Endothelial cell of umbilical vein (primary cell): ENCODE data around the gene C5AR1. TPM values are rescaled to one million over a fixed set of nuclear protein-coding genes. Genes with fewer than 3 reads are reported as not detected.

Experiments used
- BruUV-seq: library from RNA; stranded (reverse); fragments of 400-500 nt; replicated peaks from 2 replicates; lab custom pipeline; 2021; lab: Mats Ljungman, UMichigan
- CTCF ChIA-PET: fragments of 300-600, 350-600 bp; sonication (Branson Sonifier 250); formaldehyde crosslinking; loops from one replicate; lab custom pipeline; 2021; ENCODE audit warnings: antibody characterized with exemption, inconsistent platforms; lab: Charles Lee
- POLR2A ChIA-PET: fragments of 300-600, 350-600 bp; sonication (Branson Sonifier 250); formaldehyde crosslinking; loops from one replicate; lab custom pipeline; 2021; ENCODE audit warnings: antibody characterized with exemption, inconsistent platforms; lab: Charles Lee
- DNase-seq: peaks from one replicate; pipeline ENCODE4 v3.0.0-alpha.2; 2011; ENCODE audit warnings: low read depth, low spot score
- FAIRE-seq: peaks from 2 replicates; lab custom pipeline; 2011; peaks lifted over from hg19 to GRCh38; lab: Jason Lieb, UNC
- H2AFZ ChIP-seq: 2 replicates; pipeline ENCODE4 v1.6.0; 2012; ENCODE audit warnings: low read depth, low read length, control low read depth, inconsistent platforms
- H3K27ac ChIP-seq: 2 replicates; pipeline ENCODE4 v1.5.1; 2011; ENCODE audit warnings: low read depth, mild to moderate bottlenecking, control low read depth, low read length, moderate library complexity; ENCODE audit not compliant: insufficient read depth
- H3K27me3 ChIP-seq, 2 experiments: 2 replicates each; pipeline versions ENCODE4 v1.6.0 to v1.6.1; 2011; ENCODE audit warnings: low read length in 2 of 2, mixed read lengths in 1 of 2; ENCODE audit not compliant: control insufficient read depth in 2 of 2, insufficient read depth in 2 of 2
- H3K36me3 ChIP-seq, 2 experiments: 2 replicates in 1 of 2; 3 replicates in 1 of 2; pipeline ENCODE4 v1.5.1; 2011; ENCODE audit warnings: low read length in 2 of 2, mild to moderate bottlenecking in 1 of 2, moderate library complexity in 1 of 2; ENCODE audit not compliant: control insufficient read depth in 2 of 2, insufficient read depth in 2 of 2; ENCODE audit errors: extremely low read depth in 1 of 2
- H3K4me1 ChIP-seq: 3 replicates; pipeline ENCODE4 v1.5.1; 2011; ENCODE audit warnings: mild to moderate bottlenecking, low read length; ENCODE audit not compliant: control insufficient read depth, insufficient read depth; ENCODE audit errors: extremely low read depth
- H3K4me2 ChIP-seq: 2 replicates; pipeline ENCODE4 v1.6.1; 2011; ENCODE audit warnings: low read length, control low read depth, mixed read lengths; ENCODE audit not compliant: insufficient read depth
- H3K4me3 ChIP-seq, 3 experiments: fragments of 200-600 bp in 1 of 3; sonication (generic), shearing (Covaris generic) in 1 of 3; replicated peaks in 1 of 3; 2 replicates each; pipeline ENCODE4 v1.5.1; 2011 to 2016; ENCODE audit warnings: control low read depth in 3 of 3, low read length in 3 of 3, mild to moderate bottlenecking in 2 of 3, inconsistent platforms in 1 of 3, low read depth in 1 of 3, moderate library complexity in 1 of 3; ENCODE audit not compliant: insufficient read depth in 1 of 3
- H3K79me2 ChIP-seq: 2 replicates; pipeline ENCODE4 v1.6.0; 2012; ENCODE audit warnings: low read length, inconsistent platforms; ENCODE audit not compliant: control insufficient read depth, insufficient read depth
- H3K9ac ChIP-seq: replicated peaks from 2 replicates; pipeline ENCODE3; 2011; ENCODE audit warnings: low read length, control low read depth; ENCODE audit not compliant: insufficient read depth; ENCODE audit errors: extremely low read depth
- H3K9me1 ChIP-seq: replicated peaks from 3 replicates; pipeline ENCODE4 v1.6.0; 2011; ENCODE audit warnings: mild to moderate bottlenecking, low read length; ENCODE audit not compliant: control insufficient read depth, insufficient read depth; ENCODE audit errors: extremely low read depth
- H3K9me3 ChIP-seq: replicated peaks from 2 replicates; pipeline ENCODE4 v1.5.1; 2012; ENCODE audit warnings: low read length, inconsistent platforms; ENCODE audit not compliant: control insufficient read depth, insufficient read depth
- H4K20me1 ChIP-seq: replicated peaks from 2 replicates; pipeline ENCODE3; 2011; ENCODE audit warnings: mild to moderate bottlenecking, low read length; ENCODE audit not compliant: control insufficient read depth, insufficient read depth; ENCODE audit errors: extremely low read depth
- CTCF ChIP-seq, 2 donors: IDR thresholded peaks; 1 replicate in 1 of 2; 2 replicates in 1 of 2; pipeline ENCODE4 v1.5.1; 2011; ENCODE audit warnings: low read length in 2 of 2, mild to moderate bottlenecking in 2 of 2, moderate library complexity in 2 of 2, control low read depth in 1 of 2, inconsistent platforms in 1 of 2, low read depth in 1 of 2; ENCODE audit not compliant: insufficient read depth in 1 of 2; ENCODE audit errors: extremely low read depth in 1 of 2
- EZH2 ChIP-seq: IDR thresholded peaks from 2 replicates; pipeline ENCODE4 v1.6.1; 2012; ENCODE audit warnings: borderline replicate concordance, low read depth, mild to moderate bottlenecking, moderate library complexity, low read length, inconsistent platforms; ENCODE audit not compliant: severe bottlenecking
- FOS ChIP-seq: IDR thresholded peaks from 2 replicates; pipeline ENCODE4 v1.6.1; 2011; ENCODE audit warnings: mild to moderate bottlenecking, low read length, moderate library complexity, borderline replicate concordance; ENCODE audit not compliant: insufficient read depth
- GATA2 ChIP-seq: IDR thresholded peaks from 2 replicates; pipeline ENCODE4 v1.7.0; 2011; ENCODE audit warnings: low read depth, mild to moderate bottlenecking, moderate library complexity, mixed read lengths, low read length; ENCODE audit not compliant: insufficient read length, insufficient read depth
- JUN ChIP-seq: IDR thresholded peaks from 2 replicates; pipeline ENCODE4 v1.6.1; 2011; ENCODE audit warnings: borderline replicate concordance, low read depth; ENCODE audit not compliant: insufficient read length, insufficient read depth
- MAX ChIP-seq: IDR thresholded peaks from 2 replicates; pipeline ENCODE4 v1.6.1; 2011; ENCODE audit not compliant: insufficient read depth, insufficient read length
- MYC ChIP-seq: IDR thresholded peaks from one replicate; pipeline ENCODE4 v1.6.1; 2011; ENCODE audit warnings: mild to moderate bottlenecking, low read depth, low read length
- POLR2A ChIP-seq: IDR thresholded peaks from 2 replicates; pipeline ENCODE4 v1.6.1; 2012; ENCODE audit warnings: low read depth, mild to moderate bottlenecking, control low read depth, low read length
- POLR2AphosphoS5 ChIP-seq: IDR thresholded peaks from 2 replicates; pipeline ENCODE4 v1.6.1; 2012; ENCODE audit warnings: low read depth, mild to moderate bottlenecking, control low read depth, low read length, moderate library complexity; ENCODE audit not compliant: insufficient read depth
- dilution Hi-C: fragments of 300-500 bp; cut with MboI; formaldehyde crosslinking; loops from one replicate; pipeline ENCODE4 v1.15.0; 2019; ENCODE audit warnings: low sequenced_read_pairs; ENCODE audit not compliant: extremely low pct_ligation_motif_present
- intact Hi-C: fragments of 100-400 bp; cut with micrococcal nuclease; formaldehyde crosslinking; loops from one replicate; pipeline ENCODE4 v1.10.0; 2022
- polyA plus RNA-seq, 4 experiments: library from polyadenylated mRNA; depleted of rRNA in 3 of 4; stranded (reverse) in 3 of 4; unstranded in 1 of 4; fragments of >200 nt; gene quantifications; 2 replicates each; pipeline versions ENCODE4 v1.2.1 to v1.2.3, GENCODE V29; 2011 to 2012; ENCODE audit warnings: missing spikeins in 1 of 4
- total RNA-seq: library from RNA; stranded (reverse); gene quantifications from 2 replicates; pipeline ENCODE4 v1.2.3, GENCODE V29; 2021

C5AR1 gene
- total and polyA plus RNA-seq, 2 donors (not counting 3 experiments of a cell fraction or from before 2014, with no cell fraction given) = 0.11 to 0.49 TPM

GRCh38 chr19:47321630-47322029 lies 12.0 kb downstream of the C5AR1 start:
- H4K20me1 ChIP-seq = no peaks in the 10 kb centered on the region
- H2AFZ ChIP-seq = no peak overlapping the region
- H3K9me3 ChIP-seq = no peaks in the 10 kb centered on the region
- TF ChIP-seq MAX = no peak
- TF ChIP-seq POLR2AphosphoS5 = no peak
- TF ChIP-seq JUN = no peak
- no peak for TF ChIP-seq MYC
- no peak for TF ChIP-seq FOS
- TF ChIP-seq POLR2A = no peak
- no peak for TF ChIP-seq EZH2
- no peak for TF ChIP-seq GATA2
- no peak for TF ChIP-seq CTCF (IDR thresholded peaks at IDR 0.05; ENCODE audit: extremely low read depth in 1 of 2, insufficient read depth in 1 of 2, low read depth in 1 of 2, low read length in 2 of 2)
- H3K27me3 ChIP-seq = peaks cover 0 to 4% of the 10 kb centered on the region in 2 experiments
- dilution Hi-C loops (no loop called here), intact Hi-C loops (no loop called here)
- DNase-seq = no peak
- POLR2A ChIA-PET = no interaction called here
- H3K4me2 ChIP-seq = no peak overlapping the region
- H3K36me3 ChIP-seq = no peaks in the 10 kb centered on the region
- H3K4me1 ChIP-seq = peaks cover 7% of the 10 kb centered on the region
- no peak for FAIRE-seq
- BruUV-seq = no TSS peak
- H3K79me2 ChIP-seq = no peaks in the 10 kb centered on the region
- no peak overlapping the region for H3K9ac ChIP-seq
- H3K27ac ChIP-seq = no peak overlapping the region
- H3K9me1 ChIP-seq = no peaks in the 10 kb centered on the region
- CTCF ChIA-PET = interaction anchor here (1.0 to 3.7 kb wide), 2 partner anchors 27 to 69 kb away, joined by 4 to 13 read pairs; partner anchors contain the start of gene DHX34
- H3K4me3 ChIP-seq = no peak overlapping the region
